Measurements from ENCODE around the gene KRTAP8-1.

Gene KRTAP8-1

GRCh38 chr21:30813174-30813573, at the start of gene KRTAP8-1:
Gene KRTAP8-1 (minus strand): TSS chr21:30813274. CDS start chr21:30813220, 54 bp downstream.
- no peak for DNase-seq

GRCh38 chr21:30847627-30848500, 34.8 kb upstream of the KRTAP8-1 start:
- DNase-seq = no peak

- no peak for DNase-seq
Observed at GRCh38 chr21:30842990-30843389, 29.9 kb upstream of the KRTAP8-1 start.

GRCh38 chr21:30839304-30839703, 26.2 kb upstream of the KRTAP8-1 start:
- DNase-seq = no peak

GRCh38 chr21:30838536-30838935, 25.5 kb upstream of the KRTAP8-1 start:
- no peak for DNase-seq

GRCh38 chr21:30831194-30831765, 18.2 kb upstream of the KRTAP8-1 start:
- no peak for DNase-seq

GRCh38 chr21:30829659-30830058, 16.6 kb upstream of the KRTAP8-1 start, which contains the start of gene KRTAP7-1:
Gene KRTAP7-1 (minus strand): TSS chr21:30829759. CDS start chr21:30829698, 61 bp downstream.
- no peak for DNase-seq

- no peak for DNase-seq
Observed at GRCh38 chr21:30818837-30819610, 6.0 kb upstream of the KRTAP8-1 start.

- no peak for DNase-seq
Observed at GRCh38 chr21:30800605-30801004, 12.5 kb downstream of the KRTAP8-1 start.

GRCh38 chr21:30793581-30794314, 19.3 kb downstream of the KRTAP8-1 start:
- DNase-seq = no peak

GRCh38 chr21:30779249-30779648, 33.8 kb downstream of the KRTAP8-1 start:
- DNase-seq = no peak

GRCh38 chr21:30769724-30770431, 43.2 kb downstream of the KRTAP8-1 start:
- DNase-seq = no peak
